ENCODE data around the gene TFF3.

The TFF3 gene

GRCh38 chr21:42300956-42301355, 14.3 kb downstream of the TFF3 start:
- Histone ChIP-seq H3K36me3 (ENCODE audit: insufficient read depth, low read length) (no peaks in the 10 kb centered on the region), H3K9me3 (ENCODE audit: low read depth, low read length) (no peaks in the 10 kb centered on the region), H3K9ac (ENCODE audit: insufficient read length) (no peak overlapping the region), H3K4me3 (no peak overlapping the region), H3K27ac (no peak overlapping the region)
- no peak for TF ChIP-seq FOXP2 (optimal IDR thresholded peaks at IDR 0.05; ENCODE audit: control extremely low read depth, extremely low read length, insufficient read depth)
- TF ChIP-seq POLR2AphosphoS5 (IDR thresholded peaks at IDR 0.05; ENCODE audit: borderline replicate concordance, low read depth, low read length): no peak
- TF ChIP-seq EZH2 (IDR thresholded peaks at IDR 0.05): no peak
- DNase-seq (ENCODE audit: low read depth, low spot score): no peak

GRCh38 chr21:42300045-42300583, 15.1 kb downstream of the TFF3 start:
- TF ChIP-seq POLR2AphosphoS5 (IDR thresholded peaks at IDR 0.05; ENCODE audit: borderline replicate concordance, low read depth, low read length): no peak
- no peak for TF ChIP-seq EZH2 (IDR thresholded peaks at IDR 0.05)
- TF ChIP-seq FOXP2 (optimal IDR thresholded peaks at IDR 0.05; ENCODE audit: control extremely low read depth, extremely low read length, insufficient read depth): no peak

GRCh38 chr21:42299324-42300044, 15.7 kb downstream of the TFF3 start:
- Histone ChIP-seq H3K9me3 (ENCODE audit: low read depth, low read length) (no peaks in the 10 kb centered on the region), H3K9ac (ENCODE audit: insufficient read length) (no peak overlapping the region), H3K4me3 (no peak overlapping the region), H3K27ac (no peak overlapping the region), H3K36me3 (ENCODE audit: insufficient read depth, low read length) (no peaks in the 10 kb centered on the region)
- no peak for DNase-seq (ENCODE audit: low read depth, low spot score)
- TF ChIP-seq POLR2AphosphoS5 (IDR thresholded peaks at IDR 0.05; ENCODE audit: borderline replicate concordance, low read depth, low read length) (no peak), EZH2 (IDR thresholded peaks at IDR 0.05) (no peak), FOXP2 (optimal IDR thresholded peaks at IDR 0.05; ENCODE audit: control extremely low read depth, extremely low read length, insufficient read depth) (no peak)

More at GRCh38 chr21:42300045-42300583, 15.1 kb downstream of the TFF3 start:
- Histone ChIP-seq H3K27ac (no peak overlapping the region), H3K9ac (ENCODE audit: insufficient read length) (no peak overlapping the region), H3K9me3 (ENCODE audit: low read depth, low read length) (no peaks in the 10 kb centered on the region), H3K36me3 (ENCODE audit: insufficient read depth, low read length) (no peaks in the 10 kb centered on the region), H3K4me3 (no peak overlapping the region)
- no peak for DNase-seq (ENCODE audit: low read depth, low spot score)

GRCh38 chr21:42298657-42299056, 16.6 kb downstream of the TFF3 start:
- Histone ChIP-seq H3K9ac (ENCODE audit: insufficient read length) (no peak overlapping the region), H3K4me3 (no peak overlapping the region), H3K36me3 (ENCODE audit: insufficient read depth, low read length) (no peaks in the 10 kb centered on the region), H3K9me3 (ENCODE audit: low read depth, low read length) (no peaks in the 10 kb centered on the region), H3K27ac (no peak overlapping the region)
- TF ChIP-seq FOXP2 (optimal IDR thresholded peaks at IDR 0.05; ENCODE audit: control extremely low read depth, extremely low read length, insufficient read depth): no peak
- no peak for TF ChIP-seq POLR2AphosphoS5 (IDR thresholded peaks at IDR 0.05; ENCODE audit: borderline replicate concordance, low read depth, low read length)
- TF ChIP-seq EZH2 (IDR thresholded peaks at IDR 0.05): no peak
- no peak for DNase-seq (ENCODE audit: low read depth, low spot score)

- no peak for DNase-seq (ENCODE audit: low read depth, low spot score)
- H3K36me3 ChIP-seq (ENCODE audit: insufficient read depth, low read length): no peaks in the 10 kb centered on the region
- H3K9ac ChIP-seq (ENCODE audit: insufficient read length): no peak overlapping the region
- no peak overlapping the region for H3K27ac ChIP-seq
- no peak for TF ChIP-seq EZH2 (IDR thresholded peaks at IDR 0.05)
- no peak for TF ChIP-seq POLR2AphosphoS5 (IDR thresholded peaks at IDR 0.05; ENCODE audit: borderline replicate concordance, low read depth, low read length)
- no peak for TF ChIP-seq FOXP2 (optimal IDR thresholded peaks at IDR 0.05; ENCODE audit: control extremely low read depth, extremely low read length, insufficient read depth)
- H3K4me3 ChIP-seq: no peak overlapping the region
- no peaks in the 10 kb centered on the region for H3K9me3 ChIP-seq (ENCODE audit: low read depth, low read length)
Measured at GRCh38 chr21:42298237-42298636, 17.0 kb downstream of the TFF3 start.

GRCh38 chr21:42297377-42297776, 17.8 kb downstream of the TFF3 start:
- H3K9me3 ChIP-seq (ENCODE audit: low read depth, low read length): no peaks in the 10 kb centered on the region
- DNase-seq (ENCODE audit: low read depth, low spot score): no peak
- no peak overlapping the region for H3K27ac ChIP-seq

GRCh38 chr21:42296501-42296900, 18.7 kb downstream of the TFF3 start:
- H3K9ac ChIP-seq (ENCODE audit: insufficient read length): no peak overlapping the region
- no peak overlapping the region for H3K27ac ChIP-seq
- H3K36me3 ChIP-seq (ENCODE audit: insufficient read depth, low read length): no peaks in the 10 kb centered on the region
- TF ChIP-seq FOXP2 (optimal IDR thresholded peaks at IDR 0.05; ENCODE audit: control extremely low read depth, extremely low read length, insufficient read depth) (no peak), EZH2 (IDR thresholded peaks at IDR 0.05) (no peak)
- DNase-seq (ENCODE audit: low read depth, low spot score): no peak
- no peaks in the 10 kb centered on the region for H3K9me3 ChIP-seq (ENCODE audit: low read depth, low read length)
- H3K4me3 ChIP-seq: no peak overlapping the region

More at GRCh38 chr21:42297377-42297776, 17.8 kb downstream of the TFF3 start:
- no peak overlapping the region for H3K9ac ChIP-seq (ENCODE audit: insufficient read length)
- no peak overlapping the region for H3K4me3 ChIP-seq
- TF ChIP-seq POLR2AphosphoS5 (IDR thresholded peaks at IDR 0.05; ENCODE audit: borderline replicate concordance, low read depth, low read length): no peak
- TF ChIP-seq FOXP2 (optimal IDR thresholded peaks at IDR 0.05; ENCODE audit: control extremely low read depth, extremely low read length, insufficient read depth): no peak
- no peak for TF ChIP-seq EZH2 (IDR thresholded peaks at IDR 0.05)
- H3K36me3 ChIP-seq (ENCODE audit: insufficient read depth, low read length): no peaks in the 10 kb centered on the region

GRCh38 chr21:42295845-42296244, 19.4 kb downstream of the TFF3 start:
- no peak for TF ChIP-seq POLR2AphosphoS5 (IDR thresholded peaks at IDR 0.05; ENCODE audit: borderline replicate concordance, low read depth, low read length)
- TF ChIP-seq FOXP2 (optimal IDR thresholded peaks at IDR 0.05; ENCODE audit: control extremely low read depth, extremely low read length, insufficient read depth): no peak
- TF ChIP-seq EZH2 (IDR thresholded peaks at IDR 0.05): no peak
- no peaks in the 10 kb centered on the region for H3K36me3 ChIP-seq (ENCODE audit: insufficient read depth, low read length)

More at GRCh38 chr21:42295845-42296244, 19.4 kb downstream of the TFF3 start:
- H3K4me3 ChIP-seq: no peak overlapping the region
- no peak for DNase-seq (ENCODE audit: low read depth, low spot score)
- H3K9ac ChIP-seq (ENCODE audit: insufficient read length): no peak overlapping the region
- H3K9me3 ChIP-seq (ENCODE audit: low read depth, low read length): no peaks in the 10 kb centered on the region
- H3K27ac ChIP-seq: no peak overlapping the region

Measured in SK-N-MC (cell line).